ENCODE measurements around the gene WDR64. TPM values are rescaled to one million over a fixed set of nuclear protein-coding genes. Genes with fewer than 3 reads are reported as not detected.

The WDR64 gene
- total and polyA plus RNA-seq, 2 experiments from 2014 or later: not detected

DNA sequence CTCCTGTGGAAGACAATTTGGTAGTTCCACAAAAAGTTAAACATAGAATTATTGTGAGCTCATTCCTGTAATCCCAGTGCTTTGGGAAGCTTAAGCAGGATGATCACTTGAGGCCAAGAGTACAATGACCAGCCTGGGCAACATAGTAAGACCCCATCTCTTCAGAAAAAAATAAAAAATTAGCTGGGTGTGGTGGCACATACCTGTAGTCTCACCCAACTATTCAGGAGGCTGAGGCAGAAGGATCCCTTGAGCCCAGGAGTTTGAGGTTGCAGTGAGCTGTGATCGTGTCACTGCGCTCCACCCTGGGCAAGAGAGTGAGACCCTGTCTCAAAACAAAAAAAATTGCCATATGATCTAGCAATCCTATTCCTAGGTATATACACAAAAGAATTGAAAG lies 7.8 kb upstream of the WDR64 start:
- Histone ChIP-seq H3K79me2 (replicated peaks; ENCODE audit: insufficient read depth) (peaks cover 3% of the 10 kb centered on the region), H3K9me2 (ENCODE audit: insufficient read depth) (no peaks in the 10 kb centered on the region; the same call in 1 of the 2 replicates), H3K27ac (ENCODE audit: low read depth) (no peak overlapping the region), H3K4me1 (ENCODE audit: insufficient read depth) (no peaks in the 10 kb centered on the region), H3F3A (replicated peaks; ENCODE audit: low read depth) (no peaks in the 10 kb centered on the region), H4K20me1 (replicated peaks; ENCODE audit: insufficient read depth) (no peaks in the 10 kb centered on the region), H3K4me3 (no peak overlapping the region), H3K36me3 (ENCODE audit: insufficient read depth) (0 out of 2 replicates have a peak, but pooled peaks cover 4% of the 10 kb centered on the region), H3K4me2 (no peak overlapping the region), H2AFZ (no peak overlapping the region), H3K27me3 (ENCODE audit: insufficient read depth) (no peaks in the 10 kb centered on the region)
- no peak overlapping the region for H3K27ac Mint-ChIP-seq
- peaks cover 17% of the 10 kb centered on the region for H3K36me3 Mint-ChIP-seq (ENCODE audit: low read depth)
- H3K27me3 Mint-ChIP-seq (ENCODE audit: insufficient read depth, low read depth, poor library complexity): peaks cover 7% of the 10 kb centered on the region
- no peak overlapping the region for H3K4me3 Mint-ChIP-seq
- ATAC-seq (no peak), DNase-seq (ENCODE audit: low spot score) (no peak)
- TF ChIP-seq, protein P1, sequence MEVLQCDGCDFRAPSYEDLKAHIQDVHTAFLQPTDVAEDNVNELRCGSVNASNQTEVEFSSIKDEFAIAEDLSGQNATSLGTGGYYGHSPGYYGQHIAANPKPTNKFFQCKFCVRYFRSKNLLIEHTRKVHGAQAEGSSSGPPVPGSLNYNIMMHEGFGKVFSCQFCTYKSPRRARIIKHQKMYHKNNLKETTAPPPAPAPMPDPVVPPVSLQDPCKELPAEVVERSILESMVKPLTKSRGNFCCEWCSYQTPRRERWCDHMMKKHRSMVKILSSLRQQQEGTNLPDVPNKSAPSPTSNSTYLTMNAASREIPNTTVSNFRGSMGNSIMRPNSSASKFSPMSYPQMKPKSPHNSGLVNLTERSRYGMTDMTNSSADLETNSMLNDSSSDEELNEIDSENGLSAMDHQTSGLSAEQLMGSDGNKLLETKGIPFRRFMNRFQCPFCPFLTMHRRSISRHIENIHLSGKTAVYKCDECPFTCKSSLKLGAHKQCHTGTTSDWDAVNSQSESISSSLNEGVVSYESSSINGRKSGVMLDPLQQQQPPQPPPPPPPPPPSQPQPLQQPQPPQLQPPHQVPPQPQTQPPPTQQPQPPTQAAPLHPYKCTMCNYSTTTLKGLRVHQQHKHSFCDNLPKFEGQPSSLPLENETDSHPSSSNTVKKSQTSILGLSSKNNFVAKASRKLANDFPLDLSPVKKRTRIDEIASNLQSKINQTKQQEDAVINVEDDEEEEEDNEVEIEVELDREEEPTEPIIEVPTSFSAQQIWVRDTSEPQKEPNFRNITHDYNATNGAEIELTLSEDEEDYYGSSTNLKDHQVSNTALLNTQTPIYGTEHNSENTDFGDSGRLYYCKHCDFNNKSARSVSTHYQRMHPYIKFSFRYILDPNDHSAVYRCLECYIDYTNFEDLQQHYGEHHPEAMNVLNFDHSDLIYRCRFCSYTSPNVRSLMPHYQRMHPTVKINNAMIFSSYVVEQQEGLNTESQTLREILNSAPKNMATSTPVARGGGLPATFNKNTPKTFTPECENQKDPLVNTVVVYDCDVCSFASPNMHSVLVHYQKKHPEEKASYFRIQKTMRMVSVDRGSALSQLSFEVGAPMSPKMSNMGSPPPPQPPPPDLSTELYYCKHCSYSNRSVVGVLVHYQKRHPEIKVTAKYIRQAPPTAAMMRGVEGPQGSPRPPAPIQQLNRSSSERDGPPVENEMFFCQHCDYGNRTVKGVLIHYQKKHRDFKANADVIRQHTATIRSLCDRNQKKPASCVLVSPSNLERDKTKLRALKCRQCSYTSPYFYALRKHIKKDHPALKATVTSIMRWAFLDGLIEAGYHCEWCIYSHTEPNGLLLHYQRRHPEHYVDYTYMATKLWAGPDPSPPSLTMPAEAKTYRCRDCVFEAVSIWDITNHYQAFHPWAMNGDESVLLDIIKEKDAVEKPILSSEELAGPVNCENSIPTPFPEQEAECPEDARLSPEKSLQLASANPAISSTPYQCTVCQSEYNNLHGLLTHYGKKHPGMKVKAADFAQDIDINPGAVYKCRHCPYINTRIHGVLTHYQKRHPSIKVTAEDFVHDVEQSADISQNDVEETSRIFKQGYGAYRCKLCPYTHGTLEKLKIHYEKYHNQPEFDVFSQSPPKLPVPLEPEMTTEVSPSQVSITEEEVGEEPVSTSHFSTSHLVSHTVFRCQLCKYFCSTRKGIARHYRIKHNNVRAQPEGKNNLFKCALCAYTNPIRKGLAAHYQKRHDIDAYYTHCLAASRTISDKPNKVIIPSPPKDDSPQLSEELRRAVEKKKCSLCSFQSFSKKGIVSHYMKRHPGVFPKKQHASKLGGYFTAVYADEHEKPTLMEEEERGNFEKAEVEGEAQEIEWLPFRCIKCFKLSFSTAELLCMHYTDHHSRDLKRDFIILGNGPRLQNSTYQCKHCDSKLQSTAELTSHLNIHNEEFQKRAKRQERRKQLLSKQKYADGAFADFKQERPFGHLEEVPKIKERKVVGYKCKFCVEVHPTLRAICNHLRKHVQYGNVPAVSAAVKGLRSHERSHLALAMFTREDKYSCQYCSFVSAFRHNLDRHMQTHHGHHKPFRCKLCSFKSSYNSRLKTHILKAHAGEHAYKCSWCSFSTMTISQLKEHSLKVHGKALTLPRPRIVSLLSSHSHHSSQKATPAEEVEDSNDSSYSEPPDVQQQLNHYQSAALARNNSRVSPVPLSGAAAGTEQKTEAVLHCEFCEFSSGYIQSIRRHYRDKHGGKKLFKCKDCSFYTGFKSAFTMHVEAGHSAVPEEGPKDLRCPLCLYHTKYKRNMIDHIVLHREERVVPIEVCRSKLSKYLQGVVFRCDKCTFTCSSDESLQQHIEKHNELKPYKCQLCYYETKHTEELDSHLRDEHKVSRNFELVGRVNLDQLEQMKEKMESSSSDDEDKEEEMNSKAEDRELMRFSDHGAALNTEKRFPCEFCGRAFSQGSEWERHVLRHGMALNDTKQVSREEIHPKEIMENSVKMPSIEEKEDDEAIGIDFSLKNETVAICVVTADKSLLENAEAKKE (CRISPR knock-in tag; IDR thresholded peaks at IDR 0.05): no peak
- peaks cover 13% of the 10 kb centered on the region for H3K4me1 Mint-ChIP-seq
- H3K9me3 Mint-ChIP-seq: peaks cover 23% of the 10 kb centered on the region

DNA sequence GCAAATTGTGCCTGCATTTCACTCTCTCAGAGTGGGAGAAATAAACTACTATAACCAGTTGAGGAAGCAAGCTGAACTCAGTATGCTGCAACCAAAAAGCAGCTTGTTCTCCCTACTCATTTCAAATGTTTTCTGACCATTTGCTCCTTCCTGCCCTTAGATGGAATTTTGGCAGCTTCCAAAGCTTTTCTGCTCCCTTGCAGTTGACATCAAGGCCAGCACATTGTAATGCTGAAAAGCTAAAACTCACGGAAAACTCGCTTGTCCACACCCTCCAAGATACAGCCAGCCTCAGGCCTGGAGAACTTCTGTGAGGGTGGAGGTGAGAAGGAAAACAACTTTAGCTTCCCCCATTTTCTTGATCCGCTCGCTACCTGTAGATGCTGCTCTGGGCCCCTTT lies 6.9 kb upstream of the WDR64 start:
- ATAC-seq (peak; percentile 14; the same call in 1 of the 3 replicates), DNase-seq (ENCODE audit: low spot score) (no peak)
- peaks cover 17% of the 10 kb centered on the region for H3K36me3 Mint-ChIP-seq (ENCODE audit: low read depth)
- Histone ChIP-seq H3K4me2 (no peak overlapping the region), H2AFZ (0 out of 2 replicates have a peak overlapping the region, but pooled peaks have one; percentile 23), H3K4me3 (no peak overlapping the region), H3K36me3 (ENCODE audit: insufficient read depth) (0 out of 2 replicates have a peak, but pooled peaks cover 4% of the 10 kb centered on the region), H3K9me2 (ENCODE audit: insufficient read depth) (no peaks in the 10 kb centered on the region; the same call in 1 of the 2 replicates), H3F3A (replicated peaks; ENCODE audit: low read depth) (no peaks in the 10 kb centered on the region), H3K27me3 (ENCODE audit: insufficient read depth) (no peaks in the 10 kb centered on the region), H3K27ac (ENCODE audit: low read depth) (no peak overlapping the region), H3K79me2 (replicated peaks; ENCODE audit: insufficient read depth) (no peaks in the 10 kb centered on the region), H3K4me1 (ENCODE audit: insufficient read depth) (no peaks in the 10 kb centered on the region), H4K20me1 (replicated peaks; ENCODE audit: insufficient read depth) (no peaks in the 10 kb centered on the region)
- TF ChIP-seq, protein P2, sequence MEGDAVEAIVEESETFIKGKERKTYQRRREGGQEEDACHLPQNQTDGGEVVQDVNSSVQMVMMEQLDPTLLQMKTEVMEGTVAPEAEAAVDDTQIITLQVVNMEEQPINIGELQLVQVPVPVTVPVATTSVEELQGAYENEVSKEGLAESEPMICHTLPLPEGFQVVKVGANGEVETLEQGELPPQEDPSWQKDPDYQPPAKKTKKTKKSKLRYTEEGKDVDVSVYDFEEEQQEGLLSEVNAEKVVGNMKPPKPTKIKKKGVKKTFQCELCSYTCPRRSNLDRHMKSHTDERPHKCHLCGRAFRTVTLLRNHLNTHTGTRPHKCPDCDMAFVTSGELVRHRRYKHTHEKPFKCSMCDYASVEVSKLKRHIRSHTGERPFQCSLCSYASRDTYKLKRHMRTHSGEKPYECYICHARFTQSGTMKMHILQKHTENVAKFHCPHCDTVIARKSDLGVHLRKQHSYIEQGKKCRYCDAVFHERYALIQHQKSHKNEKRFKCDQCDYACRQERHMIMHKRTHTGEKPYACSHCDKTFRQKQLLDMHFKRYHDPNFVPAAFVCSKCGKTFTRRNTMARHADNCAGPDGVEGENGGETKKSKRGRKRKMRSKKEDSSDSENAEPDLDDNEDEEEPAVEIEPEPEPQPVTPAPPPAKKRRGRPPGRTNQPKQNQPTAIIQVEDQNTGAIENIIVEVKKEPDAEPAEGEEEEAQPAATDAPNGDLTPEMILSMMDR (conservative IDR thresholded peaks at IDR 0.05; ENCODE audit: low read depth in 2 of 2): no peak
- TF ChIP-seq, protein P3, sequence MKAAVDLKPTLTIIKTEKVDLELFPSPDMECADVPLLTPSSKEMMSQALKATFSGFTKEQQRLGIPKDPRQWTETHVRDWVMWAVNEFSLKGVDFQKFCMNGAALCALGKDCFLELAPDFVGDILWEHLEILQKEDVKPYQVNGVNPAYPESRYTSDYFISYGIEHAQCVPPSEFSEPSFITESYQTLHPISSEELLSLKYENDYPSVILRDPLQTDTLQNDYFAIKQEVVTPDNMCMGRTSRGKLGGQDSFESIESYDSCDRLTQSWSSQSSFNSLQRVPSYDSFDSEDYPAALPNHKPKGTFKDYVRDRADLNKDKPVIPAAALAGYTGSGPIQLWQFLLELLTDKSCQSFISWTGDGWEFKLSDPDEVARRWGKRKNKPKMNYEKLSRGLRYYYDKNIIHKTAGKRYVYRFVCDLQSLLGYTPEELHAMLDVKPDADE (IDR thresholded peaks at IDR 0.05): no peak
- TF ChIP-seq NANOG (IDR thresholded peaks at IDR 0.05; ENCODE audit: borderline replicate concordance) (no peak), POLR2AphosphoS5 (IDR thresholded peaks at IDR 0.05; ENCODE audit: low read depth) (no peak)
- no peak overlapping the region for H3K4me3 Mint-ChIP-seq
- peaks cover 23% of the 10 kb centered on the region for H3K9me3 Mint-ChIP-seq
- H3K27ac Mint-ChIP-seq: no peak overlapping the region
- H3K4me1 Mint-ChIP-seq: peaks cover 15% of the 10 kb centered on the region
- peaks cover 7% of the 10 kb centered on the region for H3K27me3 Mint-ChIP-seq (ENCODE audit: insufficient read depth, low read depth, poor library complexity)
